GM21529 (cell line): ENCODE results near the gene UBE2D2.
A peak's percentile ranks its signal among the peaks of the same experiment; 100 is the strongest.

ENCODE experiments used
- ATAC-seq: cut with Tn5 transposase; IDR thresholded peaks from one replicate; pipeline ENCODE4 v1.9.1; 2021; ENCODE audit not compliant: unreplicated experiment

UBE2D2 gene

DNA sequence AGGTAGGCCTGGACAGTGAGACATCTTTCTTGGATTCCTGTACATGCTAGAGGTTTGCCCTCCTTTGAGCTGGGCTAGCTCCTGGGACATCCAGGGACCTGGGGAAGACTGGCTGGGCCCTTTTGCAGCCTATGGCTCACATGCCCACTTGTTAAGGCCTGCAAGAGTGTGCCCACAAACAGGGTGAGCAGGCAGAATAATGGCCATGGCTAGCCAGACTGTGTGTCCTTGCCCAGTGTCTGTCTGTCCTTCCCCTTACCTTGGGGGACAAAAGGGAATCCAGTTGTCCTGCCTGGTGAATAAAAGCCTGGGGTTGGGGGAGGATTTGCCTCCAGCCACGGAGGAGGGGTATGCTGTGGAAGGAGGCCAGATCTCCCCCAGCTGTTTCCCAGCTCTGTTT lies 74.1 kb downstream of the UBE2D2 start:
- no peak for ATAC-seq

GRCh38 chr5:139635606-139636206 lies 74.6 kb downstream of the UBE2D2 start:
- ATAC-seq = peak; percentile 17

DNA sequence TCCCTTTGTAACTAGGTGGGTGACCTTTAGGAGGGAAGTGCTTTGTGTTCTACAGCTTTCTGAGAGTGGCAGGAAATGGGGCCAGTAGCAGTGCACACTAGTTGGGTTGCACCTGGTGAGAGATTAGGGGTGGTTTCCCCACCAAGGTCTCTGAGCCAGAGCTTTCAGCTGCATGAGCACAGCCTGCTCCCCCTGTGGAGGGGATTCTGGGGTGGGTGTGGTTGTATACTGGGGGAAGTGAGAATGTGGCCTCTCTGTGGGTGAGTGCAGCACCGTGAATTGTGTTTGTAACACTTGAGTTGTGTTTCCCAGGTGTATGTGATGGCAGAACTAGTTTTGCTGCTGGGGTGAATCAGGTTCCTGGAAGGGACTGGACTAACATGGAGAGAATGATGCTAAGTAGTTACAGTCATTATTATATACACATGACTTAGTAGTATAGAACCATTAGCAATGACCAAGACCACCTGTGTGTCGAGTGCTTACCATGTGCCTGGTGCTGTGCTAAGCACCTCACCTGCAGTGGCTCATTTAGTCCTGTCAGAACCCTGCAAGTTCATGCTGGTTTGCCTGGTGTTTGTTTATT lies 75.2 kb downstream of the UBE2D2 start:
- peak; percentile 66 for ATAC-seq

- no peak for ATAC-seq
Measured at GRCh38 chr5:139636975-139637408, 75.9 kb downstream of the UBE2D2 start.

DNA sequence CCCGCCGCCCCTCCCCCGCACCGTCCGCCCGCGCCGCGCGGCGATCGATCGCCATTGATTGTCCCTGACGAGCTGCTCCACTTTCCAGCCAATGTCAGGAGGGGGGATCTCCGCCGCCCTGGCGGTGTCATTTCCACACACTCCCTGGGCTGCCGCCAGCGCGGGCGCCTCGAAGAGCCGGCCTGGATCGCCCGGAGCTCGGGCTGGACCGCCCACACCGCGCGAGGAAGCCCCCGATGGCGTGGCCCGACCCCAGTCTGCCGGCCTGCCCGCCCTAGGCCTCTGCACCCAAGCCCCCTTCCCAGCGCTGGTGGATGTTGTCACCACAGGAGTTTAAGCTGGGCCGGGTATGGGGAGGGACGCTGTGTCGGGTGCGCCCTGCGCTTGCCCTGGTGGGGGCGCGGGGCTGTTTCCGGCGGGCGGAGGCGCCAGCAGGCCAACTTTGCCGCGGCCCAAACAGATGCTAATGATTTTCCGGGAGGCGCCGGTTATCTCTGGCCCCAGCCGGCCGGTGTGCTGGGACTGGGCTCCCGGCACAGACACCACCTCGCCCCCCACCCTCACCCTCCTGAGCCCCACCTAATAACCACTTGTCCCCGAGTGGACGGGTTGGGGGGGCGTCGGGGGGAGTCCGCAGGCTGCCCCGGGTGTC lies 76.4 kb downstream of the UBE2D2 start:
- peak; percentile 27 for ATAC-seq

DNA sequence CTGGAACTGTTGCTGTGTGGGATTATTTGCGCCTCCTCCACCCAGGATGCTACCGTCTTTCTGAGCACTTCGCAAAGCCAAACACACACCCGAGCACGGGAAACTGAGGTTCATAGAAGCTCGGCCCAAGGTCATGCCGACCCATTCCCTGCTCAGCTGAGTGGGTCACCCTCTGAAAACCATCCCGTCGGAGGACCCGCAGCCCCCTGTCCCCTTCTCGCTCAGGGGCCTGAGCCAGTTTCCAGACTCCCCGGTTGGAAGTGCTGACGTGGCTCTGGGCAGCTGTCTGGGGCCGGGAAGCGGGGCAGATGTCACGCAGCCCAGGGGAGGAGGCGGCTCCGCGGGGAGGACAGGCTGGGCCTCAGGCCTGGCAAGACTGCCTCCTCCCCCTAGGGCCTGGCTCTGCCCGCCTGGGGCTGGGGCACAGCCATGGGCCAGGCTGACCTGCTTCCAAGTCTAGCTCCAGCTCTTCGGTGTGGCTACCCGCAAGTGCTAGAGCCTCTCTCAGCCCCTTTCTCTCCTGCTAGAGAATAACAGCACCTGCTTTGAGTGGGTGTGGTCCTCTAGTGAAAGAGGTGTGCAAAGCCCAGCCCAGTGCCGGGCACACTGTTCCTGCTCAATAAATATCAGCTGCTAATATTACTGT lies 77.1 kb downstream of the UBE2D2 start:
- no peak for ATAC-seq

GRCh38 chr5:139638736-139639618 lies 77.8 kb downstream of the UBE2D2 start:
- no peak for ATAC-seq

DNA sequence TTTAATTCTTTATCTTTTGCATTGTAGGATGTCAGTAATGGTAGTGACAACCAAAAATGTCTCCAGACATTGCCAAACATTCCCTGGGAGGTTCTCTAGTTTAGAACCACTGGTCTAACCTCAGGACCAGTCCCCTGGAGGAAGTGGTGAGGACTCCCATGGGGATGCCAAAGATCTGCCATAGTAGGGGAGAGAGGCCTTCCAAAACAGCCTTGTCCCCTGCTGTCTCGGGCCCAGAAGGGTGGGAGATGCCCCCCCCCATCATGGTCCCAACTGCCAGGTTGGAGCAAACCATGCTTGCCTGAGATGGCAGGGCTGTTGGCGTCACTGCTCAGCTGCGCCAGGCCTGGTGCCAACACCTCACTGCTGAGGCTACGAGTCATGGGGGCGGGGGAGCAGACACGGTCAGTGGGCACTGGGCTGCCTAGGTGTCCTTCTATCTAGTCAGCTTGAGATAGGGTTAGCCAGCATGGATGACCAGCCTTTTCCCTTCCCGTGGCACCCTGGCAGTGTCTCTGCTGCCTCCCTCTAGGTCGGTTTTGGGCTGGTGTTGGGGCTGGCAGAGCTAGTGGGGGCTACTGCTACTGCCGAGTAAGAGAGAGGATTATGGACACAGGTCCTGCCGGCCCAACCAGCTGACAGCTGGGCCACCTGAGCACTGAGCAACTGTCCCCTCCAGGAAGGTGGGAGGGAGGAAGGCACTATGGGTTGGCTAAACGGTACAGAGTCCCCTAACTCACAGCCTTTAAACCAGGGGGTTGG lies 78.7 kb downstream of the UBE2D2 start:
- ATAC-seq = no peak

DNA sequence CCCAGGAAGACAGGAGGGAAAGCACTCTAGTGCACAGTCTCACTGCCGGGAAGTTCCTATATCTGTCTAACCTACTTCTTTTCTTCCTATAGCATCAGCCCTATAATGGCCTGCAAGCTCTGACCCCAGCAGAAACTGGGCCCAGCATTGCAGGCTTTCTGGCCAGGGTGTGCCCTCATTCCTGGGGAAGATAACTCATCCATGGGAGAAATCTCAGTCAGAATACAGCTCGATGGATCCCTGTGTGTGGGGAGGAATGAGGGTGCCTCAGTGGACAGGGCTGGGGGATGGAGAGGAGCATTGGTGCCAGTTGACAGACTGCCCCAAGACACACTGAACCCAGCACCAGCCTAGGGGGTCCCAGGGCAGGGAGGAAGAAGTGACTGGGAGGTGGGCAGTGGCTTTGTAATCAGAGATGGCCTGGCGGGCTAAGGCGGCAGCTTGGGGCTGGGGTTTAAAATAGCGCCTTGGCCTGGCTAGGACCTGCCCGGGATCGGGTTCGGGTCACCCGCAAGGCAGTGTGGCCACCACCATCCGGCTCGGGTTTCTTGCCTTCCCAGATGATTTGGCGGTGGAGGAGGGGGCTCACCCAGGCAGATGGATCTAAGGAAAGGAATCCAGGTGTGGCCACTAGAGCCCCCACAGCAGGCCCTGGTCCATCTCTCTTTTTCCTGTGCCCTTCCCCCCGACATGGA lies 79.4 kb downstream of the UBE2D2 start:
- ATAC-seq = no peak

DNA sequence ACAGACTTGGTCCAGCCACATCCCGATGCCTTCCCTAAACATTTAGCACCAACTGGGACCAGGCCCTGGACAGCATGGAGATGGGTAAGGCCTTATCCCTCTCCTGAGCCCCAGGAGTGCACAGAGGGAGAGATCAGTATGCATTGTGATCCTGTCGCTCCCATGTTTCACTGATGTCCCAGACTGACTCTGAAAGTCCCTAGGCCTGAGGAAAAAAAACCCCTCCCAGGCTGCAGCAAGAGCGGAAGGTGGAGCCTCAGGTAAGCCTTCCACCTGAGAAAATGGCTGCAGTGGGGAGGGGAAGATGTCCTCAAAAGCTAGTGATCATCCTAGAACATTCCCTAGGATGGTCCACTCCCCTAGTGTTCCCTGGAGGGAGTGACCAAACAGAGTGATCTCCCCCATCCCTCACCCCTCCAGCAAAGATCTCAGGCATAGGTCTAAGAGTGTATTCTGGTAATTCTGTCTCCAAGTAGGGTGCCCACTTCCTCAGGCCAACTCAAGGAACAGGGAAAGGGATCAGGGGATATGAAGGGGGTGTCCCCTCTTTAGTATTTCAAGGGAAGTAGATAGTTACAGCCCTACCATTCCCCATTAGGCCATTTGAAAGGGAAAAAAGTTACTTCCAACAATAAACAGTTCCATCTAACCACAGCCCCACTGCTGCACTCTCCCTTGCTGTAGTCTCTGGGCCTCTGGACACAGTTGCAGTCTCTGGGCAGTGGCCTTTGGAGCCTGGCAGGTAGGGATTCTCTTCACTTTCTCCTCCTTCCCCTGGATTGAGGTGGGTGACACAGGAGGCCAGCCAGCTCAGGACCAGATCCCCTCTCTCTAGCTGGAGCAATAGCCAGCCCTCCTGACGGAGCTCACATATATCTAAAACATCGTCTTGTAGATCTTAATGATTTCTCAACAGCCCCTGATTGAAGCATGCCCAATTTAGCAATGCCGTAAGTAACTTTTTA lies 80.3 kb downstream of the UBE2D2 start:
- no peak for ATAC-seq

DNA sequence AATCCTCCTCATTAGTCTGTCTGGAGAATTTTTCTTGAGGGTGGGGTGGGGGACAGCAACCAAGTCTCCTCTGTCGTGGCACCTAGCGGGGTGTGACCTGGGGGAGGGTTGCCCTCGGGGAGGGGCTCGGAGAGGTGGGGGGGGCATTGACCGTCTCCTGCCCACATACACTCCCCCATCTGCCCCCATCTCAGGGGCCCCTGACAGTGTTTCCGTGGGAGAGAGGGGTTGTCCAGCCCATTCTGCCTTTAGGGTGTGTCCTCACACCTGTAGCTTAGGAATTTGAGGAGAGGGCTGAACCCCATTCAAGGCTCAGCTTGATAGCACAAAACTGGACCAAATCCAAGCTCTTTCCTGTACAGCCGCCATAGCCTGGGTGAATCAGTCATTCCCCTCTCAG lies 81.1 kb downstream of the UBE2D2 start:
- ATAC-seq = no peak

DNA sequence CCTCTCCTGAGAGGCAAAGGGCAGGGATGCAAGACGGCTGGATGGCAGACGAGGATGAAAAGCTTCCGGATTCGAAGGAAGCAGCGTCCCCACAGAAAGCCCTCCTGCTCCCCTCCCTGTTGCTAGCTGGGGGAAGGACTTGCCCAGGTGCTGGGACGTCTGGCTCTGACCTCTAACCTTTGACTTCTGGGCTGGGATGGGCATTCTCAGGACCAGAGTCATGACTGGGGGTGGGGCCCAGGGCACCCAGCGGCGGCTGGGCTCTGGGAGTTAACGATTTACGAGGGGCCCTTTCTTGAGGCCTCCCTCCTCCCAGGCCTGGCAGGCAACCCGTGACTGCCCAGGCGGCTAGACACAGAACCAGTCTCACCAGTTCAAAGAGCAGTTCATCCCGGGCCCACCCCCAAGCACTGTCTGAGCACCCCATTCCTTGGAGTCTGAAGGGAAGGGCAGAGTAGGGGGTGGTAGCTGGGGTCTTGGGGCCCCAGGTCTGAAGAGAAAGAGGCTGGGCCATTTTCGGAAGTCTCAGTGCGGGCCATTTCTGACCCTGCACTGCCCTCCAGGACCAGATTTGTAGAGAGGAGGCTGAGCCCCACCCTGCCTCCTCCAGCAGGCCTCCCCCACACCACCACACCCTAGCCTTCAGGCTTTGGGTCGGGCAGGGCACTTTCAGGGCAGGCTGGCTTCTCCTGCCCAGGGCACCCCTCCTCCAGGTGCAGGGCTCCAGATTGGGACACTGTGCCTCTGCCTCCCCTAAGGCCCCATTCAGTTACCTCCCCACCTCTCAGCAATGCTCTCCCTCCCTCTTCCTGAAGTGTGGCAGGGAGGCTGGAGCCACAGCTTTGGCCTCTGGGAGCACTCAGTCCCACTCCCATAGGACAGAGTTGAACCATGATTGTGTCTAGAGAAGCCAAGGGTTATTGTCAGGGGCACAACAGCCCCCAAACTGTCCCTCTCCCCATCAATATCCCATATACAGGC lies 82.0 kb downstream of the UBE2D2 start:
- no peak for ATAC-seq

DNA sequence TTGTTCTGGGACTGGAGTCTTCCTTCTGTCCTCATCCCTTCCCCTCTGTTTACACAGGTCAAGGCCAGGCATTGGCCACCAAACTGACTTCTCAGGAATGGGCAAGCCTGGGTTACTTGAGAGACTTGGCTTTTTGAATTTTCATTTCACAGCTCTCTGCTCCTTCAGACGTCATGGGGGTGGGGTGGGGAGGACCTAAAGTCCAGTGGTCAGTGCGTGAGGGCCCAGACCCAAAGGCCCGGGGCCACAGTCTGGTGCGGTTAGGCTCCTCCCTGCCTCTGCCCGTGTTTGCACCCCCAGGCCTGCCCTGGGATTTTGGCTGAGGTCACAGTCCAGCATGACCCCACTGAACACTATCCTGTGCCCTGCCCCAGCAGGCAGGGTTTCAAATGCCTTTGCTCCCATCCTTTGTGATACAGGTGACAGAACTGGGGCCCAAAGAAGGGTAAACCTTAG lies 82.9 kb downstream of the UBE2D2 start:
- ATAC-seq = no peak

GRCh38 chr5:139644646-139645429 lies 83.7 kb downstream of the UBE2D2 start:
- ATAC-seq = no peak

- ATAC-seq = no peak
Measured at GRCh38 chr5:139645430-139645871, 84.3 kb downstream of the UBE2D2 start.

DNA sequence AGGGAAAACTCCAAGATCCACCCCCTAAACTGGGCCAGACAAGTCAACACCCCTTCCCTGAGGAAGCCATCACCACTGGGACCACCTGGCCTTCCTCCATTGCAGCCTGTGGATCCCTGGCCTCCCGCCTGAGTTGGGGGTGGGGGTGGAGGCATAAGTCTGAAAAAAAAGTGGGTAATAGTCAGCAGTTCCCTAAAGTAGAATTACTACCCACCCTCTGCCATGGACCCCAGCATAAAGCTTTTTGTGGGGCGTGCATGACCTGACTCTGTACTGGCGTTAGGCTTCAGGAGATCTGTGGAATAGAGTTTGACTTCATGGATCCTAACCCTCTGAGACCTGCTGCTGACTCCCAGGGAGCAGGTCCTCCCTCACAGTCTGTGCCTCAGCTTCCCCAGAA lies 85.0 kb downstream of the UBE2D2 start:
- ATAC-seq = no peak
